Measurements from ENCODE around the gene CCDC3. TPM values are rescaled to one million over a fixed set of nuclear protein-coding genes. Genes with fewer than 3 reads are reported as not detected.

Gene CCDC3
- total RNA-seq, 1 donor from 2014 or later: 6.4 TPM

- intact Hi-C loops (cut with DNase I): no loop called here
- DNase-seq (ENCODE audit: low spot score): no peak
Measured at GRCh38 chr10:12937527-12937926, 64.0 kb downstream of the CCDC3 start.

DNA sequence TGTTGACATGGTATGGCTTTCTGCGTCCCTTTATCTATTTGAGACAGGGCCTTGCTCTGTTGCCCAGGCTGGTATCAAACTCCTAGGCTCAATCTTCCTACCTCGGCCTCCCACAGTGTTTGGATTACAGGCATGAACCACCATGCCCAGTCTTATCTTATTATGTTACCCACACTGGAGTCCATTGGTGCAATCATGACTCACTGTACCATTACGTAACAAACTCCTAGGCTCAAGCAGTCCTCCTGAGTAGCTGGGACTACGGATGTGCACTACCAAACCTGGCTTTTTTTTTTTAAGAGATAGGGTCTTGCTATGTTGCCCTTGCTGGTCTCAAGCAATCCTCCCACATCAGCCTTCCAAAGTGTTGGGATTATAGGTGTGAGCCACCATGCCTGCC is 66.7 kb downstream of the CCDC3 start:
- no peak for DNase-seq (ENCODE audit: low spot score)
- intact Hi-C loops (cut with DNase I): no loop called here

DNA sequence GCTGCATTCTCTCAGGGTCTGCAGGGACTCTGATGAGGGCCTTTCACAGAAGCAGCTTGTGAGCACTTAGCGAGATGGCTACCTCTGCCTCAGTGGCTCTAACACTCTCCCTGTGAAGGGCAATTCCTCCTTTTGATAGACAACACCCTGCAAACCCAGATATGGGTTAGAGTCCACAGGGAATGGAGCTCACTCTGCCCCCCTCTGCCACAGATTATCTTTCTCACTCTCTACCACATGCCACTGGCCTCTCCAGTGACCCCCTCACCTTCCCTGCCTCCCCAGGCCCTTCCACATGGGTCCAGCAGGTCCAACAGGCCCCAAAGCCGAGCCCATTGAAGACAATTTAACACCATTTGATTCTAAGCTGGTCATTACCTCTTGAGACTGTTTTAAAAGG is 72.1 kb downstream of the CCDC3 start:
- intact Hi-C loops (cut with DNase I): no loop called here
- no peak for DNase-seq (ENCODE audit: low spot score)

DNA sequence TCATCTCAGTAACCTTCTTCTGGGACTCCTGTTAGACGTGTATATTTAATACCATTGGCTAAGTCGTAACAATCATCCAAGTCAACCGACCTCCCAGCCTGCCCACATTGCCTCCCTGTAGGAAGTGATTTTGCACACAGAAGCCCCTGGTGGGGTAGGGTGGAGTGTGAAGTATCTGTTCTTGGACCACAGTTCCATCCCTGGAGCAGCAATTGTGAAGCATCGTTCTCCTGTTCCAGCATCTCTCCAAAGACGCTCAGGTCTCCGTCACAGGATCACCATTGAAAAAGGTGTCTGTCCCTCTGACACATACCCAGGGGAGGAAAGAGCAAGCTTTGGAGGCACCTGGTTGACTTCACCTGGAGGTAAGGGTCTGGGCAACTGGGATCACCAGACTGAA is 72.9 kb downstream of the CCDC3 start:
- intact Hi-C loops (cut with DNase I): no loop called here

DNA sequence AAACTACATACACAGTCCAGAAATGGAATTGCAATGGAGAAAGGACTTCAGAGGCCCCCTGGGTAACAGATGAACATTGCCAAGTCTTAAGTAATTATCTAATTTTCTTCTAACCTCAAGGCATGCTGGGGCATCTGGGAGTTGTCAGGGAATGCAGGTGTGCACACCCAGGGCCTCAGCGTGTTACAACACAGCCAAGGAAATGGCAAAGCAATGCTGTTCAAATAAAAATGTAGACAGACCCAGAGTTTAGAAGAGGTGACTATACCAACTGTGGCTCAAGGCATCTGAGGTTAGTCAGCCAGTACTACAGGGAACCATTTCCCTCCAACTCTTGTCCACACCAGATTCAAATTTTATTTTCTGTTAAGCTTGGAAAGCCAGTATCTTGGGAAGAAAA is 73.6 kb downstream of the CCDC3 start:
- no peak for DNase-seq (ENCODE audit: low spot score)
- intact Hi-C loops (cut with DNase I): no loop called here

More for the DNA sequence above, 72.9 kb downstream of the CCDC3 start:
- no peak for DNase-seq (ENCODE audit: low spot score)

DNA sequence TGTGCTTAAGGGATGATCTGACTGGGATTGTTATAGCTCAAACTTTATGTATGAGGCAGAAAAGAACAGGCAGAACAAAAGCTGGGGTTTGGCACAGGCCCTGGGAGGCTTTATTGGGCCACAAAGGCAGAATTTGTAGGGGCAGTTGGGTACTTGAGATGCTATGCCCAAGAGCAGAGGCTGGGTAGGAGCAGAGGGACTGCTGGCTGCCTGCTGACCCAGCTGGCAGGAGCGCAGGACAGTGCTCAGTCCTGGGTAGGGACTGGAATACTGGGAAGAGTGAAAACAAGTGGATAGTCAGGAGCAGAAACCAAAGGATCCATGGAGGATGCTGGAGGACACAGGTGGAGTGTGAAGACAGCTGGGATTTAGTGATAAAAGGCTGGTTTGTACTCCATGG is 75.7 kb downstream of the CCDC3 start:
- intact Hi-C loops (cut with DNase I): no loop called here
- DNase-seq (ENCODE audit: low spot score): no peak

GRCh38 chr10:12924911-12925310 is 76.6 kb downstream of the CCDC3 start:
- intact Hi-C loops (cut with DNase I): no loop called here
- DNase-seq (ENCODE audit: low spot score): no peak

DNA sequence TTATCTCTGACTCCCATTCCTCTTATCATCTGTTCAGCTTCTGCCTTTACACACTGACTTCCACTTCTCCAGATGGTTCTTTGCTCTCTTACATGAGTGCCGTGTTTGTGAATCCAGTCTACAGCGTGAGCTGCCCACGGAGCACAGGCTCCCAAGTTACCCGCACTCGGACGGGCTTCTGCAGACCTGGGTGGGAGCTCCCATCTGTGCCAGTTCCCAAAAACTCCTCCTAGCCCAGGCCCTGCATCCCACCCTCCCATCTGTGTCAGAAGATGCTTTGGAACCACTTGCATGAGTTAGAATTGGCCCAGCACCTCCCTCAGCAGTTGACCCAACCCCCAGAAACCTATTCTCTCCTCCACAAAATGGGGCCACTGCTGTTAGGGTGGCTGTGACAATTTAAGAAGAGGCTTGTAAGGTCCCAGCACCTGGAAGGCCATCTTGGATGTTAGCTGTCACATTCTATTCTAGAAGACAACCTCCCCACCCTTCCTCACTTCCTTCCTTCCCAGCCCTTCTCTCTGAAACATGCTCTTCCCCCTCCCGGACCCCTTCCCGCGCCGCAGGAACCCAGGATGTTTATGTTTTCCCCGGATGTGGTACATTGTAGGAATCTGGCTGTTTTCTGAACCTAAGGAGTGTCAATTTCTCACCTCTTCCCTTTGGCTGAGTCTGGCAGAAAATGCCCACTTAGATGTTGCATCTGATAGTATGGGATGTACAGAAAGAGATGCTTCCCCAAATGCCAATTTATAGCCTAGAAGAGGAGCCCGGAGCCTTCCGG is 79.2 kb downstream of the CCDC3 start:
- intact Hi-C loops (cut with DNase I): no loop called here
- DNase-seq (ENCODE audit: low spot score): no peak

DNA sequence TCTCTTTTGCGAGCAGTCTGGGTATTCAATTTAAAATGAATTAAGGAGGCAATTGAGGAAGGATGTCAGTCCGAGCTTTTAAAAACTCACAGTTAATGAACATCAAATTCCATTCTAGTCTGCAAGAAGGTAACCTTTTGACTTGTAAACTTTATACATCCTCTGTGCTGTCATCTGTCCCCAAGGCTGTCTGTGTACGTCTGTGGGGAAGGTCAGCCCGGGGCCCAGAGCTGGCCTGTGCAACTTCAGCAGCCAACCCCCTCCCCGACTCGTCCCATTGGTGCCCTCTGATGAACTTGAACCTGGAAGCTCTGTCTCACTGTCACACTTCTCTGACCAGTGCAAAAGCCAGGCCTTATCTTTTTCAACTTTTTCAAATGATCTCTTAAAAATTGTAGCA is 80.3 kb downstream of the CCDC3 start:
- intact Hi-C loops (cut with DNase I): no loop called here
- DNase-seq (ENCODE audit: low spot score): no peak

DNA sequence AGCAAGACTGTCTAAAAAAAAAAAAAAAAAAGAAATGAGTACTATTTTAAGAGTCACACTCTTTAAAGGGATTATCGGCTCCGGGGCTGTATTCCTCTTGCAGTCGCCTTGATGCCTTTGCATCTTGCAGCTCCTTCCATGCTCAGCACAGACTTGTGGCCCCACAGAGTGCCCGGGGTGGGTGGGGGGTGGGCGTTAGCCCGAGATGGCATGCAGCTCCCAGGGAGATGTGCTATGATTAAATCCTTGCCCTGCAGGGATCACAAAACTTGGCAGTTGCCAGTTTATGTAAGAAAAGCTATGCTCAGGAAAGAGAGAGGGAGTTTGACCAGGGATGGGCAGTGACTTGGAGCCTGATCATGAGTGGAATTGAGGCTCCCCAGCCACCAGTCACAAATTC is 81.9 kb downstream of the CCDC3 start:
- intact Hi-C loops (cut with DNase I): no loop called here
- DNase-seq (ENCODE audit: low spot score): no peak

DNA sequence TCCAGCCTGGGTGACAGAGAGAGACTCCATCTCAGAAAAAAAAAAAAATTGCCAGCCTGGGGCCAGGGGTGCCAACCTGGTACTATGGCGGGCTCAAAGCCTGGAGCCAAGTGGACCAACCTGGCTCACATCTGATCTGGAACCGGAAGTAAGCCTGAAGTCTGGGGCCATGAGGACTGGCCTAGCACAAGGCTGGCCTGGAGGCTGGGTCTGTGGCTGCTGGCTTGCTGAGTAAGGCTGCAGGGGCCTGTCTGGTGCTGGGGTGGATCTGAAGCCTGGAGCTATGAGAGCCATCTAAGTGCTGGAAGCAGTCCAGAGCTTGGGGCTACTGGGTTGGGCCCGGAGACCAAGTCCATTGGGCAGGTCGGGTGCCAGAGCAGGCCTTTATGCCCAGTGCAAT is 84.9 kb downstream of the CCDC3 start:
- DNase-seq (ENCODE audit: low spot score): no peak
- intact Hi-C loops (cut with DNase I): no loop called here

- DNase-seq (ENCODE audit: low spot score): no peak
- intact Hi-C loops (cut with DNase I): no loop called here
Measured at GRCh38 chr10:12915637-12916168, 85.8 kb downstream of the CCDC3 start.

- DNase-seq (ENCODE audit: low spot score): no peak
- intact Hi-C loops (cut with DNase I): no loop called here
Measured at GRCh38 chr10:12914111-12914510, 87.4 kb downstream of the CCDC3 start.

GRCh38 chr10:12911795-12912194 is 89.7 kb downstream of the CCDC3 start:
- DNase-seq (ENCODE audit: low spot score): no peak
- intact Hi-C loops (cut with DNase I): no loop called here

GRCh38 chr10:12910835-12911234 is 90.7 kb downstream of the CCDC3 start:
- intact Hi-C loops (cut with DNase I): no loop called here
- DNase-seq (ENCODE audit: low spot score): no peak

- intact Hi-C loops (cut with DNase I): loop anchor here (10.0 kb wide), 3 partner anchors 165 to 645 kb away; no protein-coding TSS in a partner anchor
- DNase-seq (ENCODE audit: low spot score): no peak
Measured at GRCh38 chr10:12909836-12910185, 91.7 kb downstream of the CCDC3 start.

GRCh38 chr10:12909182-12909835 is 92.2 kb downstream of the CCDC3 start:
- no peak for DNase-seq (ENCODE audit: low spot score)
- intact Hi-C loops (cut with DNase I): loop anchor here (10.0 kb wide), 3 partner anchors 165 to 645 kb away; no protein-coding TSS in a partner anchor

GRCh38 chr10:12908773-12909172 is 92.7 kb downstream of the CCDC3 start:
- intact Hi-C loops (cut with DNase I): loop anchor here (10.0 kb wide), 3 partner anchors 166 to 644 kb away; no protein-coding TSS in a partner anchor
- no peak for DNase-seq (ENCODE audit: low spot score)

DNA sequence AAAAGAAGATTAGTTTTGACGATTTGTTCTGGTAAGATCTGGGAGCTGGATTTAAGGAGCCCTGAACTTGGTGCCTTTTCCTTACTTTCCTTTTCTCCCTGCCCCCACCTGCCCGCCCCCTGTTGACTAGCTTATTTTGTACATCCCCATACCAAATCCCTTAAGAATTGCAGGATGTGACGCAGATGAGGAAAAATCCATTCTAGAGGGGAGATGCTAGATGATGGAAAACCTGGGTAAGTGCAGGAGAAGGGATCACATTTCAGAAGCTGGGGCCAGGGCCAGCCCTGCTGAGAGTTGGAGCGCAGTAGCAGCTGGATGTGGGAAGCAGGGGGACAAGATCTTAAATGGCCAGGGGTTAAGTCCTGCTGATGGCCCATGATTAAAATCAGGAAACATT is 93.9 kb downstream of the CCDC3 start:
- no peak for DNase-seq (ENCODE audit: low spot score)
- intact Hi-C loops (cut with DNase I): loop anchor here (10.0 kb wide), 3 partner anchors 167 to 643 kb away; no protein-coding TSS in a partner anchor

DNA sequence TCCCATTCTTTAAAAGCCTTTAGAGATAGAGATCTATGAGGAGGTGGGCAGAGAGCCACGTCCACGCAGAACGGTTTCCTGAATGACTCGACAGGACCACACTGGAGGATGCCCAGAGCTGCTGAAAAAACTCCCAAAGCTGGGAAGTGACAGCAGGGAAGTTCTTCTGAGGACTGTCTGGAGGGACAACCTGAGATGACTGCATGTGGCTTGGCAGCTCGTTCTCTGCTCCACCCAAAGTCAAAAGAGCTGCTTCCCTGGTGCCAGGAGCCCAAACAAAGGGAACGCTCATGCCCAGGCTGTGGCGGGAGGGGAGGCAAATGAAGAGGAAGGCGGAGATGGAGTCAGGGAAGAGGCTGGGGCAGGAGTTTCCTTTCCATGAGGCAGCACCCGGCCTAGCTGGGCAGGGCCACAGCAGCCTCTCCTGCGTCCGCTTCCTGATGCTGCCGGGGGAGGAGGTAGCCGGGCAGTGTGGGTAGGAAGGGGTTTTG is 95.4 kb downstream of the CCDC3 start:
- intact Hi-C loops (cut with DNase I): loop anchor here (10.0 kb wide), 3 partner anchors 169 to 641 kb away; no protein-coding TSS in a partner anchor
- DNase-seq (ENCODE audit: low spot score): no peak

GRCh38 chr10:12905067-12905466 is 96.4 kb downstream of the CCDC3 start:
- intact Hi-C loops (cut with DNase I): loop anchor here (10.0 kb wide), 3 partner anchors 170 to 640 kb away; no protein-coding TSS in a partner anchor
- no peak for DNase-seq (ENCODE audit: low spot score)
